ENCODE measurements around the gene KLK4.

Gene KLK4, protein sequence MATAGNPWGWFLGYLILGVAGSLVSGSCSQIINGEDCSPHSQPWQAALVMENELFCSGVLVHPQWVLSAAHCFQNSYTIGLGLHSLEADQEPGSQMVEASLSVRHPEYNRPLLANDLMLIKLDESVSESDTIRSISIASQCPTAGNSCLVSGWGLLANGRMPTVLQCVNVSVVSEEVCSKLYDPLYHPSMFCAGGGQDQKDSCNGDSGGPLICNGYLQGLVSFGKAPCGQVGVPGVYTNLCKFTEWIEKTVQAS
- 0 reads per million in 2 donors for total RNA-seq

DNA sequence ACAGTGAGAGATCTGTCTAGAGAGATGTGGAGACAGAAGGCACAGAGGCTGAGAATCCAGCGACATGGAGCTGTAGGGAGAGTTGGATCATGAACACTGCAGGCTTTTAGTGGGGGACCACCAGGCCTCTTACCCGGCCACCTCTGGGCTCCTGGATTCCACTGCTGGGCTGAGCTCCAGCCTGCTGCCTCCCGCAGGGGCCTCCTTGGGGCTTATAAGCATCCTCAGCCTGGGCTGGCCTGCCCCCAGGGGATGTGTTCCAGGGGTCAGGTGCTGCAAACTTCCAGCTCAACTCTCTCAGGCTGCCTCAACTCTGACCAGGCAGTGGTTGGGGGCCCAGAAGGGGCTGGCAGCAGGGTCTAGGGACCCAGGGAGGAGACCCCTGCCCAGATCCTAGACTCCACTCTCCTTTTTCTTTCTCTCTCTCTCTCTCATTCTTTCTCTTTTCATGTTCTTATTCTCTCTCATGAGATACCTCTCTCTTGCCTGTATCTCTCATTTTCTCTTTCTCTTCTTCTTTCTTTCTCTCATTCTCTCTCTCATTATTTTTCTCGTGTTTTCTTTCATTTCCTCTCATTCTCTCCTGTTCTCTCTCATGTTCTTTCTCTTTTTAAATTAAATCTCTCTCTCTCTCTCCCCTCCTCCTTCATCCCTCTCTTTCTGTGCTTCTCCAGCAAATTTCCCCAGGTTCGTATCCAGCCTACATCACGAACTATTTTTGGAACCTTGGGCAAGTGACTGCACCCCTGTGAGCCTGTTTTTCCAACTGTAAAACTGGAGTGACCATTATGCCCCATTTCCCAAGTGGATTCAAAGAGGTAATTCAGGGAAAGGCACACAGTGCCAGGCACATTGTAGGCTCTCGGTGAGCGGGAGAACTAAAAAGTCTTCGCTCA, at the start of gene KLK4:
TSS of gene KLK4 (minus strand) at position 190 of the 896 bp plus-strand sequence. CDS start 657 bp downstream, outside the sequence.
- DNase-seq, result no peak

GRCh38 chr19:50959731-50960500, 48.7 kb upstream of the KLK4 start:
- peak in 1 of 5 experiments; percentile 6 for DNase-seq

DNA sequence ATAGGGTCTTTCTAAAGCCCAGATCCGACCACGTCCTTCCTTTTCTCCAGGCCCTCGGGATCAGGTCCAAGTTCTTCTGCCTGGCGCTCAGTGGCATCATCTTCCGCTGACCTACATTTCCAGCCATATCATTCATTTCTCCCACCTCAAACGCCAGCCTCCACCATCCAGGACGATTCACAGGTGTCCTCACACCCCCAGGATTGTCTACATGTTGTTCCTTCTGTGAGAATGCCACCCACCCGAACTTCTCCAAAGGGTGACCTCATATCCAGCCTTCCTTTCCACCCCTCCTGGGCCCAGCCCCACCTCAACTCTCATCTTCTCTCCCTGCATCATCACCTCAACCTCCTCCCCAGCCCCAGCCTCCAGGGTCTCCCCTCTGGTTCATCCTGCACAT, 46.4 kb upstream of the KLK4 start:
- no peak for DNase-seq

- DNase-seq, result no peak
Observed at GRCh38 chr19:50952910-50953309, 41.7 kb upstream of the KLK4 start, which contains the start of gene KLK5. TSS of gene KLK5 (minus strand) at chr19:50953038. CDS start at chr19:50952657, 381 bp downstream.

- no peak for DNase-seq
Observed at GRCh38 chr19:50949861-50950260, 38.7 kb upstream of the KLK4 start.

- DNase-seq, result no peak
Observed at GRCh38 chr19:50947123-50947522, 35.9 kb upstream of the KLK4 start.

DNA sequence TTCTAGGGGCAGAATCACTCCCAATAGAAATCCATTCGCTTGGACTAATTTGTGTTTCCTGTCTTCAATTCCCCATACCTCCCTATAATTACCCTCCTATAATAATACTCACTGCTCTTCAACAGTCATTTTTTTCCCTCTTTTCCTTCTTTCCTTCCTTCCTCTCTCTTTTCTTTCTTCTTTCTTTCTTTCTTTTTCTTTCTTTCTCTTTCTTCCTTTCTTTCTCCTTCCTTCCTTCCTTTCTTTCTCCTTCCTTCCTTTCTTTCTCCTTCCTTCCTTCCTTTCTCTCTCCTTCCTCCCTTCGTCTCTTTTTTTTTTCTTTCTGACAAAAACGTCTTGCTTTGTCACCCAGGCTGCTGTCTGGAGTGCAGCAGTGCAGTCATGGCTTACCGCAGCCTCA, 33.6 kb upstream of the KLK4 start:
- DNase-seq, result no peak

GRCh38 chr19:50943074-50943828, 32.1 kb upstream of the KLK4 start:
- no peak for DNase-seq

- DNase-seq, result no peak
Observed at GRCh38 chr19:50939596-50939995, 28.4 kb upstream of the KLK4 start.

GRCh38 chr19:50933640-50934039, 22.4 kb upstream of the KLK4 start:
- no peak for DNase-seq

DNA sequence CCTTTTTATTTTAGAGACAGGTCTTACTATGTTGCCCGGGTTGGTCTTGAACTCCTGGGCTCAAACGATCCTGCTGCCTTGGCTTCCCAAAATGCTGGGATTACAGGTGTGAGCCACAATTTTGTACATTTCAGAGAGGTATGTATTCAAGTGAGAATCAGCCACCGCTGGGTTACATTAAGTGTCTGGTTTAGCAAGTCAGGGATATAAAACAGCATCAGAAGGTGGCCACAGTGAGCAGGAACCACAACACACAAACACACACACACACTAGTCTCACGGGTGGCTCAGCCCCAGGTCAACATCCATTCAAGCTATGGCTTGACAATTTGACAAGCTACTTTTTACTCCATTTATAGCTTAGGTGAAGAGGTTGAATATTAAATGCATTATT, 21.5 kb upstream of the KLK4 start:
- DNase-seq, result no peak

- no peak for DNase-seq
Observed at GRCh38 chr19:50932018-50932689, 21.0 kb upstream of the KLK4 start.

GRCh38 chr19:50931023-50931422, 19.8 kb upstream of the KLK4 start:
- no peak for DNase-seq

GRCh38 chr19:50928831-50929230, 17.6 kb upstream of the KLK4 start:
- no peak for DNase-seq

- no peak for DNase-seq
Observed at GRCh38 chr19:50926144-50926543, 14.9 kb upstream of the KLK4 start.

DNA sequence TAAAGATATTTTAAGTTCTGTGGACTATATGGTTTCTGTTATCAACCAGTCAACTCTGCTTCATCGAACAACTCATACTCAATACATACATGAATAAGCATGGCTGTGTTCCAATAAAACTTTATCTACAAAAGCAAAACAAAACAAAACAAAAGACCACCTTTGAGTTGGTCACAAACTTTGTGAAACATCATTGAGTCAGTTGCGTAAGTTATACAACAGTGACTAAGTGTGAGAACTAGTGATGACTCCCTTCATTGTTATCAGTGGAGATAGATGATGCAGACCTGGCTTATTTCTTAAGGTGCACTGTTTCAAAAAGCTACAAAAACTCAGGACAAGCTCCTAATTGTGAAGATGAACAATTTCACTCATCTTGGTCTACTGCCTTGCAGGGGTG, 14.5 kb upstream of the KLK4 start:
- no peak for DNase-seq

- no peak for DNase-seq
Observed at GRCh38 chr19:50924586-50924985, 13.4 kb upstream of the KLK4 start.

DNA sequence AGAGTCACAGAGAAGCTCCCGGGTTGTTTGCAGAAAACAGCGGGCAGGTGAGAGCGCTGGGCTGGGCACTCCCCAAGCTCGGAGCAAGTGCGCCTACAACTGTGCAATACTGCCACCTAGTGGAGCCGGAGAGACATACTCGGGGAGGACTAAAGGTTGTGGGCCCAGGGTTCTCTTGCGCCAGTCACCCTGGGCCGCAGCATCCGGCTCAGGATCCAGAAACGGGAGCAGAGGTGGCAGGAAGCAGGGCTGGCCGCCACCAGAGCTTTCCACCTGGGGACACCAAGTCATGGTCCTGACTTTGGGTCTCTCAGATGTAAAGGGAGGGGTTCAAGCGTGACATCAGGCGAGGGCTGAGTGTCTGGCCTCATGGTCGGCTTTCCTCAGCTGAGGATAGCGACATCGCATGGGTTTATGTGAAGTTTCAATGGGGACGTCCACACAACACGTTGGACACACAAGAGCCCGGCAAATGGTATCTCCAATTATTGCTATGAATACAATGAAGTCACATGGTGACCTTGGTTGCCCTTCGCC, 11.2 kb upstream of the KLK4 start:
- DNase-seq, result peak; percentile 29 to 78 (median 61)

GRCh38 chr19:50921426-50922316, 10.5 kb upstream of the KLK4 start:
- no peak for DNase-seq

GRCh38 chr19:50916069-50916468, 4.9 kb upstream of the KLK4 start:
- no peak for DNase-seq
